Keratinocyte (primary cell): ENCODE results near the gene CYP4X1. TPM values are rescaled to one million over a fixed set of nuclear protein-coding genes. Genes with fewer than 3 reads are reported as not detected.

Experiments used
- DNase-seq: peaks from one replicate; pipeline ENCODE4 v3.0.0-alpha.2; 2011; ENCODE audit warnings: low read depth, missing footprints, low spot score
- FAIRE-seq: peaks from 2 replicates; lab custom pipeline; 2011; peaks lifted over from hg19 to GRCh38; lab: Jason Lieb, UNC
- H2AFZ ChIP-seq: 2 replicates; pipeline ENCODE4 v1.6.0; 2012; ENCODE audit warnings: low read length, control low read depth, inconsistent platforms; ENCODE audit not compliant: control insufficient read depth
- H3K27ac ChIP-seq: 2 replicates; pipeline ENCODE4 v1.5.1; 2011; ENCODE audit warnings: low read length; ENCODE audit not compliant: control insufficient read depth, insufficient read depth
- H3K27me3 ChIP-seq: 3 replicates; pipeline ENCODE4 v1.6.0; 2011; ENCODE audit warnings: low read length; ENCODE audit not compliant: control insufficient read depth, insufficient read depth; ENCODE audit errors: extremely low read depth
- H3K36me3 ChIP-seq, 2 experiments: 2 replicates in 1 of 2; 3 replicates in 1 of 2; pipeline ENCODE4 v1.5.1; 2011; ENCODE audit warnings: low read length in 2 of 2, mild to moderate bottlenecking in 1 of 2; ENCODE audit not compliant: control insufficient read depth in 2 of 2, insufficient read depth in 2 of 2; ENCODE audit errors: extremely low read depth in 1 of 2
- H3K4me1 ChIP-seq: 3 replicates; pipeline ENCODE4 v1.5.1; 2011; ENCODE audit warnings: low read length; ENCODE audit not compliant: control insufficient read depth, insufficient read depth; ENCODE audit errors: extremely low read depth
- H3K4me2 ChIP-seq: 3 replicates; pipeline ENCODE4 v1.6.0; 2011; ENCODE audit warnings: low read depth, low read length; ENCODE audit not compliant: control insufficient read depth, insufficient read depth; ENCODE audit errors: extremely low read depth
- H3K4me3 ChIP-seq, 3 experiments: fragments of 200-600 bp in 1 of 3; sonication (generic) in 1 of 3; 2 replicates in 2 of 3; 3 replicates in 1 of 3; pipeline ENCODE4 v1.5.1; 2011 to 2016; ENCODE audit warnings: low read length in 3 of 3, mild to moderate bottlenecking in 3 of 3, control low read depth in 2 of 3, inconsistent platforms in 1 of 3, low read depth in 1 of 3, mixed read lengths in 1 of 3, mixed run types in 1 of 3, moderate library complexity in 1 of 3; ENCODE audit not compliant: control insufficient read depth in 2 of 3, insufficient read depth in 2 of 3; ENCODE audit errors: extremely low read depth in 1 of 3
- H3K79me2 ChIP-seq: 2 replicates; pipeline ENCODE4 v1.6.0; 2012; ENCODE audit warnings: low read length; ENCODE audit not compliant: control insufficient read depth, insufficient read depth
- H3K9ac ChIP-seq: 3 replicates; pipeline ENCODE4 v1.6.0; 2011; ENCODE audit warnings: low read length; ENCODE audit not compliant: control insufficient read depth, insufficient read depth; ENCODE audit errors: extremely low read depth
- H3K9me1 ChIP-seq: 3 replicates; pipeline ENCODE4 v1.6.0; 2011; ENCODE audit warnings: low read length; ENCODE audit not compliant: control insufficient read depth, insufficient read depth; ENCODE audit errors: extremely low read depth
- H3K9me3 ChIP-seq: 2 replicates; pipeline ENCODE4 v1.5.1; 2012; ENCODE audit warnings: low read depth, low read length; ENCODE audit not compliant: control insufficient read depth
- H4K20me1 ChIP-seq: 3 replicates; pipeline ENCODE4 v1.6.0; 2011; ENCODE audit warnings: low read length; ENCODE audit not compliant: control insufficient read depth, insufficient read depth; ENCODE audit errors: extremely low read depth
- EZH2 ChIP-seq: IDR thresholded peaks from one replicate; pipeline ENCODE4 v1.6.1; 2012; ENCODE audit warnings: inconsistent platforms, mild to moderate bottlenecking, low read length, moderate library complexity
- dilution Hi-C: fragments of 300-500 bp; cut with MboI; formaldehyde crosslinking; loops from one replicate; pipeline ENCODE4 v1.7.0; 2020; ENCODE audit warnings: low sequenced_read_pairs; ENCODE audit not compliant: extremely low pct_ligation_motif_present
- polyA plus RNA-seq, 5 experiments: library from polyadenylated mRNA; depleted of rRNA in 3 of 5; stranded (reverse) in 3 of 5; stranded (forward) in 1 of 5; unstranded in 1 of 5; fragments of >200 nt; gene quantifications; 1 replicate in 1 of 5; 2 replicates in 3 of 5; 3 replicates in 1 of 5; pipeline versions ENCODE4 v1.2.1 to v1.2.3, GENCODE V29; 2011 to 2012; ENCODE audit warnings: missing spikeins in 2 of 5, low read depth in 1 of 5, low replicate concordance in 1 of 5
- TF ChIP-seq, protein P1 (sequence below), 3 experiments: IDR thresholded peaks in 1 of 3; conservative IDR thresholded peaks in 1 of 3; optimal IDR thresholded peaks in 1 of 3; 2 replicates in 2 of 3; 3 replicates in 1 of 3; pipeline versions ENCODE3 to v1.5.1; 2011; ENCODE audit warnings: low read length in 3 of 3, mild to moderate bottlenecking in 3 of 3, moderate library complexity in 2 of 3, control low read depth in 1 of 3, inconsistent platforms in 1 of 3; ENCODE audit not compliant: insufficient read depth in 2 of 3; ENCODE audit errors: extremely low read depth in 1 of 3

The CYP4X1 gene
- polyA plus RNA-seq, 1 donor (not counting 4 experiments of a cell fraction or from before 2014, with no cell fraction given) = 1.00 TPM

DNA sequence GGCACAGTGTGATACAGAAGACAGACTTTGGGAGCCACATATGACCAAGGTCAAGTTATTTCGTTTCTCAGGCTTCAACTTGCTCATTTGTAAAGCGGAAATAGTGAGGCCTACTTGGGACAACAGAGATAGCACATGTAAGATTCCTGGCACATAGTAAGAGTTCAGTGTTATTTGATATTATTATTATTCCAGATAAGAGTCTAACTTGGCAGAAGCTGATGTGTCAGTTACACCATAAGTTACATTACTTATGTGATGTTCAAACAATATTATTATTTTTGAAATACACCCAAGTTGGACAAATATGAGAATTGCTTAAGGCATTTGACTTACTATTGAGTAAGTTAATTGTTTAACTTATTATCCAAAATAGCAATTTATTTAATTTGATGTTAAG lies 10.2 kb upstream of the CYP4X1 start:
- H3K4me2 ChIP-seq = no peak overlapping the region
- no peak for DNase-seq

DNA sequence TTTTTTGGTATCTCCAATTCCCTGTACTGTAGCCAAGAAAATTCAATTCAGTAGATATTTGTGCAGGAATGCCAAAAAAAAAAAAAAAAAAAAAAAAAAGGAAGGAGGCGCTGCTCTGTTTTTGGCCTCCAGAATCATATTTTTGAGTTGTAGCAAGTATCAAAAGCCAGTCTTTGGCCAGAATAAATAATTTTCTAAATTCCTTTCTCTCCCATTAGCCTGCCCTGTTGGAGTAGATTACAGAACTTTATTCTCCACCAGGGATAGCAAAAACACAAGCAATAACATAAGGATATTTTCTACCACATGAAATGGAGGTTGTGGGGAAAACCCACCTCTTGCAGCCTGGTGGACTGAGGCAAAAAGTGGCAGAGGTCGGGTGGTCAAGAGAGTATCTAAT lies 2.4 kb upstream of the CYP4X1 start:
- H3K4me3 ChIP-seq = no peak overlapping the region
- FAIRE-seq (no peak), DNase-seq (no peak)
- no peaks in the 10 kb centered on the region for H3K27me3 ChIP-seq
- no peaks in the 10 kb centered on the region for H3K79me2 ChIP-seq
- no peaks in the 10 kb centered on the region for H3K36me3 ChIP-seq
- TF ChIP-seq, protein P1, sequence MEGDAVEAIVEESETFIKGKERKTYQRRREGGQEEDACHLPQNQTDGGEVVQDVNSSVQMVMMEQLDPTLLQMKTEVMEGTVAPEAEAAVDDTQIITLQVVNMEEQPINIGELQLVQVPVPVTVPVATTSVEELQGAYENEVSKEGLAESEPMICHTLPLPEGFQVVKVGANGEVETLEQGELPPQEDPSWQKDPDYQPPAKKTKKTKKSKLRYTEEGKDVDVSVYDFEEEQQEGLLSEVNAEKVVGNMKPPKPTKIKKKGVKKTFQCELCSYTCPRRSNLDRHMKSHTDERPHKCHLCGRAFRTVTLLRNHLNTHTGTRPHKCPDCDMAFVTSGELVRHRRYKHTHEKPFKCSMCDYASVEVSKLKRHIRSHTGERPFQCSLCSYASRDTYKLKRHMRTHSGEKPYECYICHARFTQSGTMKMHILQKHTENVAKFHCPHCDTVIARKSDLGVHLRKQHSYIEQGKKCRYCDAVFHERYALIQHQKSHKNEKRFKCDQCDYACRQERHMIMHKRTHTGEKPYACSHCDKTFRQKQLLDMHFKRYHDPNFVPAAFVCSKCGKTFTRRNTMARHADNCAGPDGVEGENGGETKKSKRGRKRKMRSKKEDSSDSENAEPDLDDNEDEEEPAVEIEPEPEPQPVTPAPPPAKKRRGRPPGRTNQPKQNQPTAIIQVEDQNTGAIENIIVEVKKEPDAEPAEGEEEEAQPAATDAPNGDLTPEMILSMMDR (optimal IDR thresholded peaks at IDR 0.05 in 1 of 3, IDR thresholded peaks at IDR 0.05 in 1 of 3, conservative IDR thresholded peaks at IDR 0.05 in 1 of 3; ENCODE audit: extremely low read depth in 1 of 3, insufficient read depth in 2 of 3, low read length in 3 of 3) = no peak
- no peak for TF ChIP-seq EZH2
- no peaks in the 10 kb centered on the region for H3K4me1 ChIP-seq
- H3K9ac ChIP-seq = no peak overlapping the region
- H3K9me1 ChIP-seq = no peaks in the 10 kb centered on the region
- H4K20me1 ChIP-seq = no peaks in the 10 kb centered on the region
- H2AFZ ChIP-seq = no peak overlapping the region
- dilution Hi-C loops = no loop called here
- H3K4me2 ChIP-seq = no peak overlapping the region
- no peak overlapping the region for H3K27ac ChIP-seq
- no peaks in the 10 kb centered on the region for H3K9me3 ChIP-seq

More for the DNA sequence above, 10.2 kb upstream of the CYP4X1 start:
- Histone ChIP-seq H3K36me3 (no peaks in the 10 kb centered on the region), H3K4me3 (no peak overlapping the region), H3K9ac (no peak overlapping the region), H3K79me2 (no peaks in the 10 kb centered on the region), H2AFZ (no peak overlapping the region), H3K27ac (no peak overlapping the region), H4K20me1 (no peaks in the 10 kb centered on the region), H3K27me3 (no peaks in the 10 kb centered on the region), H3K9me3 (no peaks in the 10 kb centered on the region), H3K4me1 (no peaks in the 10 kb centered on the region), H3K9me1 (no peaks in the 10 kb centered on the region)
- FAIRE-seq = no peak
- dilution Hi-C loops = no loop called here
- no peak for TF ChIP-seq EZH2
- TF ChIP-seq, protein P1 (optimal IDR thresholded peaks at IDR 0.05 in 1 of 3, IDR thresholded peaks at IDR 0.05 in 1 of 3, conservative IDR thresholded peaks at IDR 0.05 in 1 of 3; ENCODE audit: extremely low read depth in 1 of 3, insufficient read depth in 2 of 3, low read length in 3 of 3) = no peak
